Raji (cell line): ENCODE measurements around the gene LRRC27.

Experiments
- POLR2A ChIP-seq: IDR thresholded peaks from 2 replicates; pipeline ENCODE4 v1.6.1; 2011; ENCODE audit warnings: low read depth, low read length, control low read depth; ENCODE audit not compliant: insufficient read depth

Gene LRRC27

GRCh38 chr10:132341781-132342180 is 9.8 kb downstream of the LRRC27 start:
- no peak for TF ChIP-seq POLR2A

GRCh38 chr10:132342553-132342952 is 10.6 kb downstream of the LRRC27 start:
- TF ChIP-seq POLR2A, result no peak

- TF ChIP-seq POLR2A, result no peak
These were observed 12.4 kb downstream of the LRRC27 start for GRCh38 chr10:132344386-132344785.

- TF ChIP-seq POLR2A, result no peak
These were observed 13.4 kb downstream of the LRRC27 start for GRCh38 chr10:132345345-132345744.

DNA sequence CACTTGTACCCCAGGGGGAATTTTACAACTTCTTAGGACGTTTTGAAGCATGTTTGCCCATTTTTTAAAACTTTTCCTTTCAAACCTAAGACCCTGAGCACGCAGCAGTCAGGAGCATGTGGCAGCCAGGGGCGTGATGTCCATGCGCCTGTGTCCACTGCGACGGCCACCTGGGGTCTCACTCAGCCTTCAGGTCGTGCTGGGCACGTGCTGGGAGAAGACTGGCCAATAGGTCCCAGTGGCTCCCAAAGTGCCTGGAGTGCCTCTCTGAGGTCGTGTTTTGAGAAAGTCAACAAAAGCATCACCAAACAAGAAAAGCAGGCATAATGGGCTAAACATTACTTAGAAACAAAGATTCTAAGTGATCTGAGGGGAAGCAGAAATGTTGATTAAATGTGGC is 14.8 kb downstream of the LRRC27 start:
- TF ChIP-seq POLR2A, result no peak

GRCh38 chr10:132347211-132347930 is 15.4 kb downstream of the LRRC27 start:
- no peak for TF ChIP-seq POLR2A

DNA sequence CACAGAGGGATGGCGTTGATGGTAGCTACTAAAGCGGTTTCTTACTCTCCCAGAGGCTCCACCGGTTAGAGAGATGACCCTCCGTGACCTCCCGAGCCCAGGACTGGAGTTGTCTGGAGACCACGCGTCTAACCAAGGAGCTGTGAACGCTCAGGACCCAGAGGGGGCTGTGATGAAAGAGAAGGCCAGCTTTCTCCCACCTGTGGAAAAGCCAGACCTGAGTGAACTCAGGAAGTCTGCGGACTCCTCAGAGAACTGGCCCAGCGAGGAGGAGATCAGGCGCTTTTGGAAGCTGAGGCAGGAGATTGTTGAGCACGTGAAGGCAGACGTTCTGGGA is 15.9 kb downstream of the LRRC27 start:
- no peak for TF ChIP-seq POLR2A

DNA sequence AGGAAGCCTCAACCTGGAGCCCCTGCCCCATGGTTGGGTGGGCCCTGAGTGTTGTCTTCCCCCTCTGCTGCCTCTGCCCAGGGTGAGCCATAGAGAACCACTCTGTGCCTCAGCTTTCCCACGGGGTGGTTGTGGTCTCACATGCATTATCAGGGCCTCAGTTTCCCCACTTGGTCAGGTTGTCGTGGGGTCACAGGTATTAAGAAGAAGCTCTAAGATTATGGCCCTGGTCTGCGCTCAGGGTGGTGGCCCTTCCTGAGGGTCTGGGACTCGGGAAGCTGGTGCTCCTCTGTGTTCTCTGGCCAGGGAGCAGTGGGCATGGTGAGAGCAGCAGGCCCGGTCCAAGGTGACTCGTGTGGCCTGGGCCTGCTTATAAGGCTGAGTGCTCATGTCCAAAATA is 17.8 kb downstream of the LRRC27 start:
- TF ChIP-seq POLR2A, result no peak

DNA sequence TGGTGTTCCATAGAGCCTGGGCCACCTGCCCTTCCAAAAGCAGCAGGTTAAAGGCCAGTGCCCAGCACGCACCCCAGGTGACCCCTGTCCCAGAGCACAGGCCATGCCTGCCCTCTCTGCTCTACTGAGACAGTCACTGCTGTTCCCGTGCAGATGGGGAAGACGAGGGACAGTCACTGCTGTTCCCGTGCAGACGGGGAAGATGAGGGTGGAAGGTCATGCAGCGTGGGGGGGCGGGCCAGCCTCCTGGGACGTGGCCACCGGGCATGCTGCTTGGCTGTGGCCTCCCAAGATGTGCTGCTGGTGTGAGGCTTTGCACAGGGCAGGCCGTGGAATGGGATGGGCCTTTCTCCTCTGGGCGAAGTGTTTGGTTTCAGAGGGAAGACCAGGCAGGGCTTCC is 18.4 kb downstream of the LRRC27 start:
- TF ChIP-seq POLR2A, result no peak

DNA sequence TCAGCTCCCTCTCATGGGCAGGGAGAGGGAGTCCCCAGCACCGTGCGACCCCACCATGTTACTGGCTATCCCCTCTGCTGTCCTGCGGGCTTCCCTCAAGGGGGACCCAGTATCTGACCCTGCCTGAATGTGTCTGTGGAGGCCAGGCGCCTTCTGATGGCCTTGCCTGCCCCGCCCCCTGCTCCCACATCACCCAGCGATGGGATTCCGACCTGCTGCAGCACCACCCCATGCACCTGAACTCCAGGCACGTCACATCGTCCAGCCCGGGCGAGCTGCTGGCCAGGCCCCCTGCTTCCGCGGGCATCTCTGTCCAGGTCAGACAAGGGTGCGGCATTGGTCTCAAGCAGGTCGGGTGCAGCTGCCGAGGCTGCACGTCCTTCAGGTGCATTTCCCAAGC is 19.0 kb downstream of the LRRC27 start:
- TF ChIP-seq POLR2A, result no peak

GRCh38 chr10:132351611-132352010 is 19.6 kb downstream of the LRRC27 start:
- no peak for TF ChIP-seq POLR2A

GRCh38 chr10:132353456-132354355 is 21.7 kb downstream of the LRRC27 start:
- TF ChIP-seq POLR2A, result no peak

GRCh38 chr10:132354356-132355094 is 22.5 kb downstream of the LRRC27 start:
- no peak for TF ChIP-seq POLR2A

DNA sequence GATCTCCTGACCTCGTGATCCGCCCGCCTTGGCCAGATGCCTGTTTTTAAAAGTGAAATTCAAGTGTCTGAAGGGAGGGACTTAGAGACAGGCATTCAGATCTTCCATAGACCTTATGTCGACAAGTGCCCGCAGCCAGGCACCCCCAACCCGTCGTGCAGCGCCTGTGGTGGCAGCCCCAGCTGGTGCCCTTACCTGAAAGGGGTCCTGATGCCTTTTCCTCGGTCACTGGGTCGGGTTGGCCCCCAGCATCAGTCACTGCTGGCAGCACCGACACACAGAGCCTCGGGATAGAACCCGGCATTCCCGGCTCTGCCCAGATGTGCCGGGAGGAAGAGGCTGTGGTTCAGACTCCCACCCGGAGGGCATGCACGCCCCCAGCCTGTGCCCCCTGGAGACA is 23.3 kb downstream of the LRRC27 start:
- no peak for TF ChIP-seq POLR2A

DNA sequence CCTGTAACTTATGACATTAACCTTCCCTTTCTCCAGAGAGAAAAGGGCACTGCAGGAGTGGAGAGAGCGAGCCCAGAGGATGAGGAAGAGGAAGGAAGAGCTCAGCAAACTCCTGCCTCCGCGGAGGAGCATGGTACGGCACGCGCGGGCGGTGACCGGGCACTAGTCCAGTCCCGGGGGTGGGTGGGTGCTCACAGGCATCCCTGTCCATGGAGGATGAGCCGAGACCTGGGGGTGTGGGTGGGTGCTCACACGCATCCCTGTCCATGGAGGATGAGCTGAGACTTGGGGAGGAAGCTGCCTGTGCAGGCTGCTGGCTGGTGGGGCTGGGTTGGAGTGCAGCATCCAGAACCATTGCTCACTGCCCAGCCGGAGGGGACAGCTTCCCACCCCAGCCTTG is 23.8 kb downstream of the LRRC27 start:
- no peak for TF ChIP-seq POLR2A
